ENCODE results near the gene AQP12B.

DNA sequence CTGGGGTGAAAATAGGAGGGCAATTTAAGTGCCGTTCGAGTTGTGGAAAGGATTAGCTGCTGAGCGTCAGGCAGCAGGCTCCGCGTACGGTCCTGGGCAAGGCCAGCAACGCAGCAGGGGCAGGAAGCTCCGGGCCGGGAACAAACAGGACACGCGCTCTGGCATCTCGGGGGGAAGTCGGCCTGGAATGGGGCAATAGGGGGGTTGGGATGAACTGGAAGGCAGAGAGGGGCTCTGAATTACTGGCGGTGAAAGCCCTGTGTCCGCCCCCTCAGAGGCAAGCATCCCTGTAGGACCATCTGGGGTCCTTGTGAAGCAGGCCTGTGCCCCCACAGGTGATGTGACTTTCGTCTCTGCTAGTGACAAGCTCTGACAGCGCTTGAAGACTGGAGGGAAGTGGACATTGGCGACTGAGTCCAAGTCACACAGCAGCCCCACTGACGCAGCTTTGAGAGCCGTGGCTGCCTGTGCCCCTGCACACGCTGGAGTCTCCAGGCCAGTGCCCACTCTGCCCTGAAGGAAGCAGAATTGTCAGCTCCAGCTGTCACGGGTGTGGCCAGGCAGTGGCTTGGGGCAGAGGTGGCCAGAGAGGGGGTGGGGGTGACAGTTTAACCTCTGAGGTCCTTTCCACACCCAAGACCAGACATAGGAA is 35.1 kb downstream of the AQP12B start:
- no peak for TF ChIP-seq POLR2A (IDR thresholded peaks at IDR 0.05)
- TF ChIP-seq, protein P1, sequence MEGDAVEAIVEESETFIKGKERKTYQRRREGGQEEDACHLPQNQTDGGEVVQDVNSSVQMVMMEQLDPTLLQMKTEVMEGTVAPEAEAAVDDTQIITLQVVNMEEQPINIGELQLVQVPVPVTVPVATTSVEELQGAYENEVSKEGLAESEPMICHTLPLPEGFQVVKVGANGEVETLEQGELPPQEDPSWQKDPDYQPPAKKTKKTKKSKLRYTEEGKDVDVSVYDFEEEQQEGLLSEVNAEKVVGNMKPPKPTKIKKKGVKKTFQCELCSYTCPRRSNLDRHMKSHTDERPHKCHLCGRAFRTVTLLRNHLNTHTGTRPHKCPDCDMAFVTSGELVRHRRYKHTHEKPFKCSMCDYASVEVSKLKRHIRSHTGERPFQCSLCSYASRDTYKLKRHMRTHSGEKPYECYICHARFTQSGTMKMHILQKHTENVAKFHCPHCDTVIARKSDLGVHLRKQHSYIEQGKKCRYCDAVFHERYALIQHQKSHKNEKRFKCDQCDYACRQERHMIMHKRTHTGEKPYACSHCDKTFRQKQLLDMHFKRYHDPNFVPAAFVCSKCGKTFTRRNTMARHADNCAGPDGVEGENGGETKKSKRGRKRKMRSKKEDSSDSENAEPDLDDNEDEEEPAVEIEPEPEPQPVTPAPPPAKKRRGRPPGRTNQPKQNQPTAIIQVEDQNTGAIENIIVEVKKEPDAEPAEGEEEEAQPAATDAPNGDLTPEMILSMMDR (IDR thresholded peaks at IDR 0.05), result no peak

Measured in heart left ventricle (tissue), 13 donors.